SK-N-SH treated with all-trans-retinoic acid at 6 μM for 48 hours (cell line): ENCODE measurements around the gene UNC119B.

ENCODE experiments used
- ARNTL ChIP-seq: fragments of 450-650 bp; formaldehyde crosslinking; IDR thresholded peaks from 2 replicates; pipeline ENCODE4 v1.5.0; 2020; ENCODE audit warnings: low read depth, mild to moderate bottlenecking, moderate library complexity, borderline replicate concordance
- BACH2 ChIP-seq: fragments of 250-450 bp; sonication (Bioruptor Pico); IDR thresholded peaks from 2 replicates; pipeline ENCODE4 v1.9.0; 2021; ENCODE audit warnings: mild to moderate bottlenecking, borderline replicate concordance
- ISL1 ChIP-seq: fragments of 250-450 bp; sonication (Bioruptor Pico); IDR thresholded peaks from 2 replicates; pipeline ENCODE4 v2.1.2; 2022; ENCODE audit warnings: mild to moderate bottlenecking, moderate library complexity
- PPARA ChIP-seq: fragments of 250-450 bp; sonication (Bioruptor Pico); IDR thresholded peaks from 2 replicates; pipeline ENCODE4 v1.5.0; 2020; ENCODE audit warnings: mild to moderate bottlenecking, borderline replicate concordance
- SNAI2 ChIP-seq: fragments of 250-450 bp; sonication (Bioruptor Pico); IDR thresholded peaks from 2 replicates; pipeline ENCODE4 v1.5.0; 2020; ENCODE audit warnings: mild to moderate bottlenecking, moderate library complexity
- TOX ChIP-seq: fragments of 250-450 bp; sonication (Bioruptor Pico); IDR thresholded peaks from 2 replicates; pipeline ENCODE4 v1.8.0; 2021; ENCODE audit warnings: mild to moderate bottlenecking, moderate library complexity, borderline replicate concordance
- ZFP3 ChIP-seq: fragments of 250-450 bp; sonication (Bioruptor Pico); IDR thresholded peaks from 2 replicates; pipeline ENCODE4 v1.5.0; 2020; ENCODE audit warnings: mild to moderate bottlenecking, moderate library complexity
- ZNF565 ChIP-seq: fragments of 450-650 bp; formaldehyde crosslinking; conservative IDR thresholded peaks from 2 replicates; pipeline ENCODE4 v1.5.0; 2020; ENCODE audit warnings: low read depth, mild to moderate bottlenecking, moderate library complexity
- TF ChIP-seq, protein P1 (sequence below): fragments of 250-450 bp; sonication (Bioruptor Pico); IDR thresholded peaks from 2 replicates; pipeline ENCODE4 v1.5.1; 2020; ENCODE audit warnings: low read depth, mild to moderate bottlenecking, moderate library complexity

DNA sequence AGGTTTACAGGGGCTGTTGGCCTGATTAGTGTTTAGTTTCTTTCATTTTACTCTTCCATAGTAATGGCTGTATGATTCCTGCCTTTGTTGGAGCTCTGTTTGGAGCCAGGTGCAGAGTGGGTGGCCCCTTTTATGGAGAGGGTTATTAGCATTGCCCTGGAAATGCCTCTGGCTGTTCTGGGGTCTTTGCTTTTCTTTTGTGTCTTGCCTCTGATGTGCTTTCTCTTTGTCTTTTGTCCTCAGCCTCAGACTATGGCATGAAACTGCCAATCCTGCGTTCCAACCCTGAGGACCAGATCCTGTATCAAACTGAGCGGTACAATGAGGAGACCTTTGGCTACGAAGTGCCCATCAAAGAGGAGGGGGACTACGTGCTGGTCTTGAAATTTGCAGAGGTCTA is 16.4 kb upstream of the UNC119B start:
- no peak for TF ChIP-seq PPARA
- TF ChIP-seq BACH2: no peak
- no peak for TF ChIP-seq TOX
- TF ChIP-seq, protein P1, sequence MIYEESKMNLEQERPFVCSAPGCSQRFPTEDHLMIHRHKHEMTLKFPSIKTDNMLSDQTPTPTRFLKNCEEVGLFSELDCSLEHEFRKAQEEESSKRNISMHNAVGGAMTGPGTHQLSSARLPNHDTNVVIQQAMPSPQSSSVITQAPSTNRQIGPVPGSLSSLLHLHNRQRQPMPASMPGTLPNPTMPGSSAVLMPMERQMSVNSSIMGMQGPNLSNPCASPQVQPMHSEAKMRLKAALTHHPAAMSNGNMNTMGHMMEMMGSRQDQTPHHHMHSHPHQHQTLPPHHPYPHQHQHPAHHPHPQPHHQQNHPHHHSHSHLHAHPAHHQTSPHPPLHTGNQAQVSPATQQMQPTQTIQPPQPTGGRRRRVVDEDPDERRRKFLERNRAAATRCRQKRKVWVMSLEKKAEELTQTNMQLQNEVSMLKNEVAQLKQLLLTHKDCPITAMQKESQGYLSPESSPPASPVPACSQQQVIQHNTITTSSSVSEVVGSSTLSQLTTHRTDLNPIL: no peak
- TF ChIP-seq ARNTL (CRISPR knock-in tag): no peak
- no peak for TF ChIP-seq SNAI2 (CRISPR knock-in tag)
- TF ChIP-seq ISL1 (CRISPR knock-in tag): no peak
- no peak for TF ChIP-seq ZNF565
- no peak for TF ChIP-seq ZFP3
